ENCODE measurements around the gene ADAMTS19. TPM values are rescaled to one million over a fixed set of nuclear protein-coding genes. Genes with fewer than 3 reads are reported as not detected.

The ADAMTS19 gene
- total RNA-seq, 2 experiments from 2014 or later = not detected

DNA sequence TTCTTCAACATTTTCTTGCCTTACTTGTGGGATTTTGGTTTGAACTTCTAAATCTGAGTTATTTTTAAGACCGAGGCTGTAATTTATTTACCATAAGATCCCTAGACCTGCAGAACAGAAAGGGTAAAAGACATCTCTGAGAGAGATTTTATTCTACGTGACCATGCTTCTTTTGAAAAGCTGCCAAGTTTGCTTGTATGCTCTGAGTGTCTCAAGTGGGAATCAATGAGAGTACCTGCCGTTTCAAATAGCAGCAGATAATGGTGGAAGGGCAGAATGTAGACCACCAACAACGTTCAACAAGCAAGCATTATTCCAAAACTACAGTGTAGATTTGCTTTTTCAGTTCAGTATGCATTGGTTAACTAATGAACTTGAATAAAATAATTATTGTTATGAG lies 179.2 kb downstream of the ADAMTS19 start:
- Mint-ChIP-seq H3K9me3 (ENCODE audit: low read depth) (no peaks in the 10 kb centered on the region), H3K27ac (no peak overlapping the region), H3K27me3 (no peaks in the 10 kb centered on the region), H3K4me3 (no peak overlapping the region), H3K36me3 (no peaks in the 10 kb centered on the region), H3K4me1 (no peaks in the 10 kb centered on the region)
- CTCF ChIA-PET = no interaction called here
- no peak for DNase-seq
- ATAC-seq = no peak

GRCh38 chr5:129652349-129653056 lies 192.4 kb downstream of the ADAMTS19 start:
- ATAC-seq = no peak
- no peak overlapping the region for H3K4me3 Mint-ChIP-seq

GRCh38 chr5:129653057-129653375 lies 192.9 kb downstream of the ADAMTS19 start:
- Mint-ChIP-seq H3K36me3 (no peaks in the 10 kb centered on the region), H3K4me1 (no peaks in the 10 kb centered on the region), H3K27me3 (no peaks in the 10 kb centered on the region), H3K27ac (no peak overlapping the region), H3K9me3 (ENCODE audit: low read depth) (no peaks in the 10 kb centered on the region), H3K4me3 (no peak overlapping the region)
- no peak for DNase-seq
- CTCF ChIA-PET = no interaction called here
- ATAC-seq = no peak

More at GRCh38 chr5:129652349-129653056, 192.4 kb downstream of the ADAMTS19 start:
- Mint-ChIP-seq H3K4me1 (no peaks in the 10 kb centered on the region), H3K36me3 (no peaks in the 10 kb centered on the region), H3K9me3 (ENCODE audit: low read depth) (no peaks in the 10 kb centered on the region), H3K27me3 (no peaks in the 10 kb centered on the region), H3K27ac (no peak overlapping the region)
- DNase-seq = no peak
- CTCF ChIA-PET = no interaction called here

GRCh38 chr5:129653442-129653841 lies 193.3 kb downstream of the ADAMTS19 start:
- Mint-ChIP-seq H3K27me3 (no peaks in the 10 kb centered on the region), H3K9me3 (ENCODE audit: low read depth) (no peaks in the 10 kb centered on the region), H3K27ac (no peak overlapping the region), H3K4me1 (no peaks in the 10 kb centered on the region), H3K36me3 (no peaks in the 10 kb centered on the region), H3K4me3 (no peak overlapping the region)
- CTCF ChIA-PET = no interaction called here
- DNase-seq (no peak), ATAC-seq (no peak)

DNA sequence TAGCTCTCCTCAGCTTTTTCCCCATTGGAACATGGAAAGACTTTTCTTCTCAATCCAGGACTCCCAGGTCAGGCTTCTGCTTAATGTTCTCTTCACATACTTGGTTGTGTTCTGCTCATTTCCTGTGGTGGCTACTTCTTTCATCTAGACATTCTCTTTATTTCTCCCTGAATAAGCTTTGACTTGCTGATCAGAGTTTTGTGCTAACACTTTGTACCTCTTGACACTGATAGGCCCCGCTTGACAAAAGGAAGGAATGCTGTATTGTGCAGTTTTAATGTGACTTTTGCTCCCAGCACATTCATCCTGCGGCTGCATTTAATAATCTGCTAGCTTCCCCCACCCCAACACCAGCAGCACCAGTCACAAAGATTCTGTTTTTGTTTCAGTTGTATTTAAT lies 196.9 kb downstream of the ADAMTS19 start:
- no peak for ATAC-seq
- Mint-ChIP-seq H3K4me1 (no peaks in the 10 kb centered on the region), H3K27ac (no peak overlapping the region), H3K27me3 (no peaks in the 10 kb centered on the region), H3K9me3 (ENCODE audit: low read depth) (no peaks in the 10 kb centered on the region), H3K4me3 (no peak overlapping the region), H3K36me3 (no peaks in the 10 kb centered on the region)
- CTCF ChIA-PET = interaction anchor here (0.6 kb wide), 1 partner anchor 43 kb away, joined by 3 read pairs; no protein-coding TSS in a partner anchor
- DNase-seq = no peak

GRCh38 chr5:129658801-129659200 lies 198.7 kb downstream of the ADAMTS19 start:
- no peak overlapping the region for H3K4me3 Mint-ChIP-seq
- H3K27me3 Mint-ChIP-seq = no peaks in the 10 kb centered on the region
- CTCF ChIA-PET = no interaction called here
- H3K36me3 Mint-ChIP-seq = no peaks in the 10 kb centered on the region
- no peaks in the 10 kb centered on the region for H3K4me1 Mint-ChIP-seq
- no peaks in the 10 kb centered on the region for H3K9me3 Mint-ChIP-seq (ENCODE audit: low read depth)
- no peak for DNase-seq
- no peak overlapping the region for H3K27ac Mint-ChIP-seq
- no peak for ATAC-seq

DNA sequence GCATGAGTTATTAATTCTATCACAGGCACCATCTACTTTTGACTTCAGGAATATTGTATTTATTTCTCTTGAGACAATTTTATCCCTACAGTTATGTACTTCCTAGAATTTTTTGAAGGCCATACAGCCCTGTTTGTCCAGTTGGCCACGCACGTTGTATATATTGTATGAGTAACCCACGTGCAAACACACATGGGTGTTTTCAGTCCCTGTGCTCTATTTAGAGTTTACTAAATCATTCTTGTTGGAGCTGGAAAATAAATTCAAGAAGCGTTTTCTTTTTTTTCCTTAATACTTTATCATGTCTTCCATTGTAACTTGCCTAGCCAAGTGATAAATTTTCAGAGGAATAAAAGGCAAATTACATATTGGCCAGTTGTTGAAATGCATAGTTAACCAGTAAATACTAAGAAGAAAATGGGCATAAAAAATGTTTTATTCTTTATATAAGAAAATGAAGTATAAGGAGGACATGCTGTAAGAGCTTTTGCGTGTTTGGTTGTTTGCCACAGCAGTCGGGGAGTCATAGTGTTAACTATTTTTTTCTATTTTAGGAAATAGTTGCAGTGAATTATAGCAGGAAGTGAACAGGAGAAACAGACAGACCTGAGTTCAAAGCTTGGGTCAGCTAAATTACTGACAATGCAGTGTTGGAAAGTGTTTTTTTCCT lies 201.4 kb downstream of the ADAMTS19 start:
- Mint-ChIP-seq H3K27ac (no peak overlapping the region), H3K36me3 (no peaks in the 10 kb centered on the region), H3K27me3 (no peaks in the 10 kb centered on the region), H3K9me3 (ENCODE audit: low read depth) (no peaks in the 10 kb centered on the region), H3K4me3 (no peak overlapping the region), H3K4me1 (no peaks in the 10 kb centered on the region)
- DNase-seq (no peak), ATAC-seq (no peak)
- CTCF ChIA-PET = interaction anchor here (1.0 to 1.1 kb wide), 2 partner anchors 107 to 109 kb away, joined by 3 read pairs; no protein-coding TSS in a partner anchor

DNA sequence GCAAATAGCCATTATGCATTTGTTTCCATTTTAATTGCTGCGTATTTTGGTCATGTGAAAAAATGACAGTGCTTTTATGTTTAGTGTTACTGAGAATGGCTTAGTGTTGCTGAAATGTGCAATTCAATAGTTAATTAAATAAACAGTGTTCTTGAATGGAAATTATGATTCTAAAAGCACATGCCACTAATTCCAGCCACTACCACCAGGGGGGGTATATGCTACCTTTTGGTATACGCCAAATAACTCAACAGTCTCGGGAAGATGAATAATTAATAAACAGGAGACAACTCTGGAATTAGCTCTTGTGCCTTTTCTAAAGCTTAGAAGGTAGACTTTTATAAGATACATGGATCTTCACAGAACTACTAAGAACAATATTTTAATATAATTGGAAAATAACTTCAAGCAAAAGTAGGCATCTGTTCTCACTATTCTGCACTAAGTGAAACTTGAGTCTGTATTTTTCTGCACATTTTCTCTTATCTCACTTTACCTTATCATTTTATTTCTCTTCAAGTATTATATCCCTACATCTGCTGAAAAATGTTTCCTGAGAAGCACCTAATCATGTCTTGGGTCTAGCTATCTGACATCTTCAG lies 204.3 kb downstream of the ADAMTS19 start:
- Mint-ChIP-seq H3K9me3 (ENCODE audit: low read depth) (peaks cover 3% of the 10 kb centered on the region), H3K4me3 (no peak overlapping the region), H3K36me3 (no peaks in the 10 kb centered on the region), H3K27ac (no peak overlapping the region), H3K4me1 (no peaks in the 10 kb centered on the region), H3K27me3 (no peaks in the 10 kb centered on the region)
- DNase-seq (peak; percentile 51), ATAC-seq (no peak)
- CTCF ChIA-PET = interaction anchor here (0.9 to 1.8 kb wide), 3 partner anchors 9 to 110 kb away, joined by 3 to 7 read pairs (median 3); no protein-coding TSS in a partner anchor

- ATAC-seq (no peak), DNase-seq (no peak)
- H3K36me3 Mint-ChIP-seq = no peaks in the 10 kb centered on the region
- no peaks in the 10 kb centered on the region for H3K27me3 Mint-ChIP-seq
- CTCF ChIA-PET = no interaction called here
- H3K9me3 Mint-ChIP-seq (ENCODE audit: low read depth) = peaks cover 3% of the 10 kb centered on the region
- no peak overlapping the region for H3K4me3 Mint-ChIP-seq
- no peaks in the 10 kb centered on the region for H3K4me1 Mint-ChIP-seq
- no peak overlapping the region for H3K27ac Mint-ChIP-seq
Observed at GRCh38 chr5:129670957-129671500, 210.9 kb downstream of the ADAMTS19 start.

GRCh38 chr5:129672006-129672405 lies 211.9 kb downstream of the ADAMTS19 start:
- CTCF ChIA-PET = no interaction called here
- no peak overlapping the region for H3K4me3 Mint-ChIP-seq
- H3K27me3 Mint-ChIP-seq = no peaks in the 10 kb centered on the region
- no peaks in the 10 kb centered on the region for H3K4me1 Mint-ChIP-seq
- DNase-seq (no peak), ATAC-seq (no peak)
- H3K36me3 Mint-ChIP-seq = no peaks in the 10 kb centered on the region
- peaks cover 3% of the 10 kb centered on the region for H3K9me3 Mint-ChIP-seq (ENCODE audit: low read depth)
- no peak overlapping the region for H3K27ac Mint-ChIP-seq

GRCh38 chr5:129679671-129680070 lies 219.6 kb downstream of the ADAMTS19 start:
- CTCF ChIA-PET = no interaction called here
- Mint-ChIP-seq H3K27me3 (no peaks in the 10 kb centered on the region), H3K4me1 (no peaks in the 10 kb centered on the region), H3K27ac (no peak overlapping the region), H3K4me3 (no peak overlapping the region), H3K9me3 (ENCODE audit: low read depth) (no peaks in the 10 kb centered on the region), H3K36me3 (no peaks in the 10 kb centered on the region)
- ATAC-seq (no peak), DNase-seq (no peak)

- Mint-ChIP-seq H3K9me3 (ENCODE audit: low read depth) (no peaks in the 10 kb centered on the region), H3K36me3 (no peaks in the 10 kb centered on the region), H3K27ac (no peak overlapping the region), H3K27me3 (no peaks in the 10 kb centered on the region), H3K4me1 (no peaks in the 10 kb centered on the region), H3K4me3 (no peak overlapping the region)
- DNase-seq = no peak
- no peak for ATAC-seq
- CTCF ChIA-PET = no interaction called here
Observed at GRCh38 chr5:129687941-129688340, 227.8 kb downstream of the ADAMTS19 start.

DNA sequence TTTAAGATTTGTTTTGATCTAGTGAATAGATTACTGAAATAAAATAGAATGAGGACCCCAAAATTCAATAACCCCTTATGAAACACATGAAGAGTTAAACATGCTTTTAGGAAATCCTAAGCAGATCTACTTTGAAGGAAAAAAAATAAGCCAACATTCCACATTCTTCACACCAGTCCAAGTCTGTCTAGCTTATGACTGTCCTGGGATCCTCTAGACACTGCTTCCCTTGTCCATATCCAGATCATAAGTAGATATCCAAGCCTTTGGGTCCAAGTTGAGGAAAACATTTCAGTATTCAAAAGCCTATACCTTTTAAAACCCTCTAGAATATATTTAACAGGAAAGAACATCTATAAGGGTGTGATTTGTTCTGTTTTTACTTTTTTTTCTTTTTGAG lies 228.9 kb downstream of the ADAMTS19 start:
- Mint-ChIP-seq H3K36me3 (no peaks in the 10 kb centered on the region), H3K27me3 (no peaks in the 10 kb centered on the region), H3K9me3 (ENCODE audit: low read depth) (no peaks in the 10 kb centered on the region), H3K4me1 (no peaks in the 10 kb centered on the region), H3K4me3 (no peak overlapping the region), H3K27ac (no peak overlapping the region)
- ATAC-seq (no peak), DNase-seq (no peak)
- CTCF ChIA-PET = no interaction called here

- H3K36me3 Mint-ChIP-seq = no peaks in the 10 kb centered on the region
- CTCF ChIA-PET = no interaction called here
- no peak overlapping the region for H3K27ac Mint-ChIP-seq
- H3K4me3 Mint-ChIP-seq = no peak overlapping the region
- no peak for DNase-seq
- H3K27me3 Mint-ChIP-seq = no peaks in the 10 kb centered on the region
- H3K9me3 Mint-ChIP-seq (ENCODE audit: low read depth) = no peaks in the 10 kb centered on the region
- H3K4me1 Mint-ChIP-seq = no peaks in the 10 kb centered on the region
- no peak for ATAC-seq
Observed at GRCh38 chr5:129691220-129691619, 231.1 kb downstream of the ADAMTS19 start.

All from activated CD8-positive, alpha-beta memory T cell treated with anti-CD3 and anti-CD28 coated beads, Interleukin-2, amount 10 ng/mL, durations not matched to agents 7 days and 5 days (primary cell).